Hypothalamus (tissue), 51 donors: ENCODE measurements around the gene B3GALNT2.
"Not testable (repeated sequence)": the region's sequence is repeated elsewhere in the genome, so short reads cannot be mapped to it uniquely, and the experiment has no call there.

Experiments used
- DNase-seq, 51 donors: peaks; one replicate each; lab custom pipeline; 2025; lab: John Stamatoyannopoulos, UW

B3GALNT2 gene

GRCh38 chr1:235457856-235458255 lies 46.4 kb downstream of the B3GALNT2 start:
- DNase-seq, result not testable (repeated sequence)

GRCh38 chr1:235455823-235456222 lies 48.4 kb downstream of the B3GALNT2 start:
- no peak for DNase-seq

DNA sequence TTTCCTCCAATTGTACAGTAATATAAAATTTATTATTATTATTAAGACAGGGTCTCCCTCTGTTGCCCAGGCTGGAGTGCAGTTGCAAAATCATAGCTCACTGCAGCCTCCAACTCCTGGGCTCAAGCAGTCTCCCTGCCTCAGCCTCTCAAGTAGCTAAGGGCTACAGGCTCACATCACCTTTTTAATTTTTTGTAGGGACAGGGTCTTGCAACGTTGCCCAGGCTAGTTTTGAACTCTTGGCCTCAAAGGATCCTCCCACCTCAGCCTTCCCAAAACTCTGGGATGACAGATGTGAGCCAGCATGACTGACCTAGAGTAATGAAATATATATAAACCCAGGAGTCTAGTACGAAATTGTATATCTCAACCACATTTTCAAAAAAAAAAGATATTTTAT lies 49.2 kb downstream of the B3GALNT2 start:
- DNase-seq, result no peak

- no peak for DNase-seq
Measured at GRCh38 chr1:235454021-235454420, 50.2 kb downstream of the B3GALNT2 start.

DNA sequence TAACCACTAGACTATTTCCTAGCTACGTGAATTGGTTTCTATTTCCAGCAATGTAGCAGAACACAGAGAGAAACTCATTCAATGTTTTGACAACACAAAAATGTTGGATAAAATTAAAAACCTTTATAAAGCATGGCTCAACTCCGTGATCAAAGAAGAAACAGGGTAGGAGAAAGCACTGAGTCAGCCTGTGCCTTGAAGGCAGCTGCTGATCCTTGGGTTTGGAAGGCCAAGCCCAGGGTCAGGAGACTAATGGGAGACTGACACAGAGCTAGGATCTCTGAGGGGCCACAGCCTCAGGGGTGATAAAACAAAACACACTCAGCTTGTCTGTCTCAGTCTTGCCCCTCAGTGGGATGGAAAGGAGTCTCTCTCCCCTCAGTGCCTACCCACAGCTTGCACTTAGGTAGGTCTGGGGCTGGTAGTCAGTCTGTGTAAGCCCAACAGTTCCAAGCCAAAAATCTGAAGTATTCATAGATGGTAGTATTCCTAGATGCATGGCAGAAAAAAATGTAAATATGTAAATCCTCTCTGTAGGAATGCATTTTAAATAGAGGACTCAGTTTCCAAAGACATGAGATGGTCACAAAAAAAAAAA lies 53.3 kb downstream of the B3GALNT2 start:
- DNase-seq, result peak in 1 of 51 donors; percentile 12

DNA sequence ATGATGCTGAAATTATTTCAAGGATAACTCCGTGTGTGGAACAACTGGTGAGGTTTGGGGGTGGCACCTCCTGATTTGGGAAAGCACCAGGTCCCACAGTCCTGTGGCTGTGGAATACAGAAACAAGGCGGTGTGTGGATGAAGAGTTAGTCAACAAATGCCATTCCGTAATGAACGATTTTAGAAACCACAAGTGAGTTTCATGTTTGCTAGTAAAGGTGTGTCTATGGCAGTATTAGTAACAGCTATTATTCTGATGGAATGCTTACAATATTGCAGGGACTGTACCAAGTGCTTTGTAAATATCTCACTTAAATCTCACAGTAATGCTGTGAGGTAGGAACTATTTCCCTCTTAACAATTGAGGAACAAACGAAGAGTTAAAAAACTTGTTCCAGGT lies 53.8 kb downstream of the B3GALNT2 start:
- no peak for DNase-seq

DNA sequence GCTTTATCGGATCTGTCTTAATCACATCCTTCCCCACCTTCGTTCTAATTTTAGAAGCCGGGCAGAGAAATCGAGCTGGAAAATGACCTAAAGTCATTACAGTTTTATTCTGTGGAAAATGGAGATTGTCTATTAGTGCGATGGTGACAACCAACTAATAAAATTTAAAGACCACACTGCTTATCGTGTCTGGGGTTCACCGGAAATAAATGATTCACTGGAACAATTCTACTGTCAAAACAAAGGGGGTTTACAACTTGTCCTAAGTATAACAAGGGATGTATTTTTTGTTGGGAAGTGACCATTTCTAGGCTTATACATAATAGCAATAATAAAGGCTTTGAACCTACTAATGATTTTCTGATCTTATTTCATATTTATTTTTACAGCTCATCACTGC lies 55.6 kb downstream of the B3GALNT2 start:
- DNase-seq, result no peak

DNA sequence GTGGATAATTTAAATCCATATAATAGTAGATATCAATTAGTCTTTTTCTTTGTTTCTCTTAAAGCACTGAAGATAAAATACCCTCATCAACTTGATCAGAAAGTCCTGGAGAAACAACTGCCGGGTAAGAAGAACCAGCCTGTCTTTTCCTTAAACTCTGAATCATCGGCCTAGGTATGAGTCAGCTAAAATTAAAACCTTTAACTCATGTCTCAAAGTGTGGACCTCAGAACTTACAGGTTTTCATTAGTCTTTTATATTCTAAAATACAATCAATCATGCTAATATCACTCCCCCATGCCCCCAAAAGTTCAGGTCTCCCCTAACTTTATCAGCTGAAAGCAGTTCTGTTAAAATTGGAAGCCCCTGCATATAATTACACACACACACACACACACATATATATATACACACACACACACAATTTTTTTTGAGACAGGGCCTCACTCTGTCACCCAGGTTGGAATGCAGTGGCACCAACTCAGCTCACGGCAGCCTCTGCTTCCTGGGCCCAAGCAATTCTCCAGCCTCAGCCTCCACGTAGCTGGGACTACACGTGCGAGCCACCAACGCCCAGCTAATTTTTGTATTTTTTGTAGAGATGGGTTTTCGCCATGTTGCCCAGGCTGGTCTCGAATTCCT lies 61.3 kb downstream of the B3GALNT2 start:
- DNase-seq, result no peak

- no peak for DNase-seq
Measured at GRCh38 chr1:235441159-235441685, 63.0 kb downstream of the B3GALNT2 start.

DNA sequence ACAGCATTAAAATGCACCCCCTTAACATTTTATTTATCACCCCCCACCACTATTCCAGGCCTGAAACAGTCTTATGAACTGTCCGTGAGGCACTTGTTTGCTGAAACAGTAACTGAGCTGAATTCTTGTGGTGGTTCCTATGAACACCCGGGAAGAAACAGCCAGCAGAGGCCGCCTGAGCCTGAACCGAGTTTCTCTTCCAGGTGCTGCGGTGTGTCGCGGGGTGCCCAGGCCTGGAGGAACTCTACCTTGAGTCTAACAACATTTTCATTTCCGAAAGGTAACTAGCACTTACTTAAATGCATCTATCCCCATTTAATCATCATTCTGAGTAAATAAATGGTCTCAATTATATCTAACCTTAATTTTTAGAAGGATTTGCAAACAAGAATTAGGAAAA lies 70.3 kb downstream of the B3GALNT2 start:
- DNase-seq, result no peak

GRCh38 chr1:235430991-235431390 lies 73.3 kb downstream of the B3GALNT2 start:
- DNase-seq, result no peak

GRCh38 chr1:235429143-235429542 lies 75.1 kb downstream of the B3GALNT2 start:
- DNase-seq, result no peak

GRCh38 chr1:235427447-235427846 lies 76.8 kb downstream of the B3GALNT2 start:
- no peak for DNase-seq

- DNase-seq, result no peak
Measured at GRCh38 chr1:235426680-235427079, 77.6 kb downstream of the B3GALNT2 start.

DNA sequence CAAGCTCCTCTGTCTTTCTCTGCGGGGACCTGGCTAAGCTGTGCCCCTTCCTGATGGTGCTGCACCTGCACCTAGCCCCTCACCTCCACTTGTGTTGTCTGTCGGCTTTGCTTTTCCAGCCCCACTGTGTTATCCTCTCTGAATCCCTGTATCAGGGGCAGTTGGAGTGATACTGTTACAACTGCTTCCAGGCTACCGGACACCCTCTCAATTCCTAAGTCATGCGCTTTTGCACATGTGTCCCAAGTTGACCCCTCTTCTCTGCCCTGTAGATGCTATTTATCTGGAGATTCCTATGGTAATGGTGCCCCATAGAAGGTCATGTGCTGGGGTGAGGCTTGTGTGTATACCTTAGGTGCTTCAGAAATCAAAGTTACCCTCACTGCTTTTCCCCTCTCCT lies 78.1 kb downstream of the B3GALNT2 start:
- no peak for DNase-seq

- no peak for DNase-seq
Measured at GRCh38 chr1:235425357-235425756, 78.9 kb downstream of the B3GALNT2 start.

GRCh38 chr1:235424092-235424491 lies 80.2 kb downstream of the B3GALNT2 start:
- DNase-seq, result peak in 7 of 51 donors; percentile 4 to 33 (median 14)

DNA sequence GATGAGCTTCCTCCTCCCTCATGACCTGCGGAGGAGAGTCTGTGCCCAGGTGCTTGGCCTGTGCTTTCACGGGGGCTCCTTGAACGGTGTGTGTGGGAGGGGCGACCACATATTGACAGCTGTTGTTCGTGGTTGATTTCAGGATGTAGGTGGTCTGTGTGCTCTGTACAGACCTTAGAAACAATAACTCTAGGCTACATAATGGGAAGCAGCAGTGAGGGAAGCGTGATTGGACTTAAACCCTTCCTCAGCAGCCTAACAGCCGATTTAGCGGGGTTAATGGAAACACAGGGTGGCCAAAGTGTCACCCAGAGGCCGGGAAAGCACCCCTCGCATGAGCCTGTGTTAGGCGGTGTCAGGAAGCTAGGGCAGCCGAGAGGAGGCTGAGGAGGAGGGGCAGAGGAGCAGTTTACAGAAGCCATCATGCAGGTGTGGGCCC lies 81.0 kb downstream of the B3GALNT2 start:
- no peak for DNase-seq

- no peak for DNase-seq
Measured at GRCh38 chr1:235421751-235422150, 82.5 kb downstream of the B3GALNT2 start.

DNA sequence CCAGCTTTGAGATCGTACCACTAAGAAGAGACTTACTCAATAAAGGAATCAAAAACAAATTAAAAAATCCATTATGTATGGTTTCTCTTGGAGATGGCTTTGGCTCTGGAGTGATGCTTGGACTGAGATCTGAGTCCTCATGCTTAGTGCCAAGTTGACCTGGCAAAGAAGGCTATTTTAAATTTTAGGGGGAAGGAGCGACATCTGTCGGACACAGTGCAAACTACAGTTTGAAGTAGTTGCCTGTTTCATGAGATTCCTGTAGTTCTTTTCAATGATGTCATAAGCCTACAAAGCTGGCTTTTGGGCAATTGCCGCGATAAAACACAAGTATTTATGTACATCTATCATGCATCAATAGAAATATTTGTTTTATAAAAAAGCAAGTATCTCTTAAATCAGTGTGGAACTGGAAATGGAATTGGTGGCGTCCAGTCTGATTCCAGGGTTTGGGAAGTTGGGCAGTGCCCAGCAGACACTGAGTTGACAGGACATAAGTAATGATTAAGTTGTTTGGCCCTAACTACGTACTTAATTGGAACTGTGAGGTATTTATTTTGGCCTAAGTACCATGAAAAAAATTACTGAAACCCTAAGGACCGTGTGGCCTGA lies 87.1 kb downstream of the B3GALNT2 start:
- peak in 35 of 51 donors; percentile 1 to 72 (median 29) for DNase-seq

- no peak for DNase-seq
Measured at GRCh38 chr1:235416662-235417049, 87.6 kb downstream of the B3GALNT2 start.
